Neural cell (in vitro differentiated cells): ENCODE data around the gene STARD5. TPM values are rescaled to one million over a fixed set of nuclear protein-coding genes. Genes with fewer than 3 reads are reported as not detected.

Source experiments
- H2AFZ ChIP-seq: fragments of 200-600, 300-800 bp; sonication (generic), shearing (Covaris generic); 2 replicates; pipeline ENCODE4 v1.6.0; 2014; ENCODE audit warnings: low read depth, mild to moderate bottlenecking, antibody characterized with exemption, low read length, moderate library complexity
- H3F3A ChIP-seq: fragments of 200-600 bp; shearing (Covaris generic); 2 replicates; pipeline ENCODE4 v1.6.1; 2016; ENCODE audit warnings: mild to moderate bottlenecking, moderate library complexity, mixed read lengths, antibody characterized with exemption, low read length; ENCODE audit not compliant: insufficient read depth, poor library complexity, severe bottlenecking
- H3K27ac ChIP-seq: fragments of 200-600, 300-800 bp; sonication (generic), shearing (Covaris generic); 2 replicates; pipeline ENCODE4 v1.5.1; 2014; ENCODE audit warnings: mild to moderate bottlenecking, low read length, moderate library complexity
- H3K27me3 ChIP-seq: fragments of 300-800, 200-600 bp; sonication (generic), shearing (Covaris generic); 2 replicates; pipeline ENCODE4 v1.6.0; 2014; ENCODE audit warnings: mild to moderate bottlenecking, low read depth, low read length, moderate library complexity; ENCODE audit not compliant: insufficient read depth
- H3K36me3 ChIP-seq: fragments of 300-800, 200-600 bp; sonication (generic), shearing (Covaris generic); 2 replicates; pipeline ENCODE4 v1.5.1; 2014; ENCODE audit warnings: mild to moderate bottlenecking, antibody characterized with exemption, low read length, moderate library complexity; ENCODE audit not compliant: insufficient read depth
- H3K4me2 ChIP-seq: fragments of 300-800, 200-600 bp; sonication (generic), shearing (Covaris generic); 2 replicates; pipeline ENCODE4 v1.6.0; 2014; ENCODE audit warnings: mild to moderate bottlenecking, low read length
- H3K4me3 ChIP-seq: fragments of 300-800, 200-600 bp; sonication (generic), shearing (Covaris generic); 2 replicates; pipeline ENCODE4 v1.5.1; 2014; ENCODE audit warnings: mild to moderate bottlenecking, low read length, moderate library complexity
- H3K79me2 ChIP-seq: fragments of 200-600 bp; shearing (Covaris generic); replicated peaks from 2 replicates; pipeline ENCODE4 v1.6.0; 2014; ENCODE audit warnings: mild to moderate bottlenecking, low read length, moderate library complexity; ENCODE audit not compliant: insufficient read depth
- H3K9ac ChIP-seq: fragments of 300-800, 200-600 bp; sonication (generic), shearing (Covaris generic); 2 replicates; pipeline ENCODE4 v1.6.1; 2016; ENCODE audit warnings: mild to moderate bottlenecking, low read length, mixed read lengths
- H3K9me2 ChIP-seq: fragments of 200-600 bp; shearing (Covaris generic); 2 replicates; pipeline ENCODE4 v1.6.1; 2016; ENCODE audit warnings: mild to moderate bottlenecking, low read length, mixed read lengths; ENCODE audit not compliant: insufficient read depth
- H3K9me3 ChIP-seq: fragments of 200-600, 300-800 bp; sonication (generic), shearing (Covaris generic); 2 replicates; pipeline ENCODE4 v1.6.1; 2016; ENCODE audit warnings: mild to moderate bottlenecking, mixed run types, low read length, moderate library complexity, mixed read lengths
- H4K20me1 ChIP-seq: fragments of 200-600 bp; shearing (Covaris generic); 2 replicates; pipeline ENCODE4 v1.6.1; 2016; ENCODE audit warnings: mild to moderate bottlenecking, mixed run types; ENCODE audit not compliant: insufficient read depth
- EP300 ChIP-seq: fragments of 450-650 bp; conservative IDR thresholded peaks from 2 replicates; pipeline ENCODE4 v1.6.1; 2014; ENCODE audit warnings: antibody characterized with exemption, mild to moderate bottlenecking, moderate library complexity; ENCODE audit not compliant: poor library complexity, severe bottlenecking
- EZH2 ChIP-seq: fragments of 200-600, 300-800 bp; shearing (Covaris generic), sonication (generic); IDR thresholded peaks from 2 replicates; pipeline ENCODE4 v1.6.1; 2014; ENCODE audit warnings: antibody characterized with exemption, low read length, borderline replicate concordance, mild to moderate bottlenecking; ENCODE audit not compliant: insufficient read depth, poor library complexity, severe bottlenecking
- MXI1 ChIP-seq: fragments of 450-650 bp; conservative IDR thresholded peaks from 2 replicates; pipeline ENCODE4 v1.6.1; 2014; ENCODE audit warnings: antibody characterized with exemption, mild to moderate bottlenecking; ENCODE audit not compliant: poor library complexity, severe bottlenecking
- POLR2AphosphoS5 ChIP-seq: IDR thresholded peaks from 2 replicates; pipeline ENCODE4 v1.6.1; 2012
- RAD21 ChIP-seq: fragments of 450-650 bp; conservative IDR thresholded peaks from 2 replicates; pipeline ENCODE4 v1.6.1; 2014; ENCODE audit warnings: antibody characterized with exemption, mild to moderate bottlenecking, moderate library complexity
- SMC3 ChIP-seq: fragments of 450-650 bp; conservative IDR thresholded peaks from 2 replicates; pipeline ENCODE4 v1.6.1; 2014; ENCODE audit warnings: antibody characterized with exemption, mild to moderate bottlenecking, moderate library complexity; ENCODE audit not compliant: poor library complexity
- TAF1 ChIP-seq: IDR thresholded peaks from 2 replicates; pipeline ENCODE4 v1.6.1; 2012; ENCODE audit warnings: low read depth
- polyA plus RNA-seq: library from polyadenylated mRNA; depleted of rRNA; stranded (reverse); fragments of >200 nt; gene quantifications from 2 replicates; pipeline ENCODE4 v1.2.3, GENCODE V29; 2014
- TF ChIP-seq, protein P1 (sequence below): fragments of 450-650 bp; IDR thresholded peaks from 2 replicates; pipeline ENCODE4 v1.5.1; 2014; ENCODE audit warnings: antibody characterized with exemption, mild to moderate bottlenecking, moderate library complexity; ENCODE audit not compliant: poor library complexity, severe bottlenecking
- TF ChIP-seq, protein P2 (sequence below): IDR thresholded peaks from 2 replicates; pipeline ENCODE4 v1.6.1; 2012; ENCODE audit warnings: borderline replicate concordance

STARD5 gene
- polyA plus RNA-seq, 1 donor from 2014 or later = 0.76 TPM

DNA sequence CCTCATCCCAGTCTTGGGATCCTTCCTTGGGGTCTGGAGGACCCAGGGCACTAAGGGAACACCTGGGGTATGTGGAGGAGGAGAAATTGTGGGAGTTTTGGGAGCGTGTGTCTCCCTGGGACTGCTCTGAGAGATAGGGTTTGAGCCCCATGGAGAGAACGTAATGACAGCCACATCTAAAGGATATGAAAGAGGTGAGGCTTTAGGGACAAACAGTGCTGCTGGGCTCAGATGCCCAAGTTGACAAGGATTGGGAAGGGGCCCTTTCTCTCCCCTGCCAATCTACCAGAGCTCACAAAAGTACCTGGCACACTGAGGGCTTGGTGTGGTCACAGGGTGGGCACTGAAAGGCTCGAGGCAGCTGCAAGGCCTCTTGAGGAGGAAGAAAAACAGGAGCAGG is 13.3 kb upstream of the STARD5 start:
- Histone ChIP-seq H2AFZ (no peak overlapping the region), H3K27me3 (no peaks in the 10 kb centered on the region), H3K9me2 (no peaks in the 10 kb centered on the region), H3K79me2 (no peaks in the 10 kb centered on the region), H3K9ac (no peak overlapping the region), H3K4me3 (no peak overlapping the region), H3F3A (no peaks in the 10 kb centered on the region), H3K36me3 (no peaks in the 10 kb centered on the region), H3K27ac (no peak overlapping the region), H3K4me2 (no peak overlapping the region), H4K20me1 (no peaks in the 10 kb centered on the region), H3K9me3 (no peaks in the 10 kb centered on the region)
- no peak for TF ChIP-seq SMC3
- TF ChIP-seq POLR2AphosphoS5 = no peak

DNA sequence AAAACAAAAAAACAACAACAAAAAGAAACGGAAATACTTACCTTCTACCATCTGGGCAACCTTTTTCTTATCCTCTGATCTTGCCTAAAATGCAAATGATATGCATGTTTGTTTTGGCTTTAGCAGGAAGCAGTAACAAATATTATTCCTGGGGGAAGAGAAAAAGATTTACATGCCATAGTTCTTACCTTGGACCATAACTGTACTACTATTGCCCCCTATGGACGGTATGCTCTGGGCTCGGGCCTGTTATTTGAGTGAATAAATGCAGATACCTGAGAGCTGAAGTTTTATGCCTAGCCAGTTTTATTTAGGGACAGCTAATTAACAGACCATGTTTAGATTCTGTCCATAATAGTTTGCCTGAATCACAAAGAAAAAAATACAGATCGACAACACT is 12.6 kb upstream of the STARD5 start:
- H3K9me2 ChIP-seq = no peaks in the 10 kb centered on the region
- no peaks in the 10 kb centered on the region for H4K20me1 ChIP-seq
- no peak overlapping the region for H3K4me2 ChIP-seq
- H3K4me3 ChIP-seq = no peak overlapping the region
- no peaks in the 10 kb centered on the region for H3F3A ChIP-seq
- no peak overlapping the region for H2AFZ ChIP-seq
- TF ChIP-seq, protein P1, sequence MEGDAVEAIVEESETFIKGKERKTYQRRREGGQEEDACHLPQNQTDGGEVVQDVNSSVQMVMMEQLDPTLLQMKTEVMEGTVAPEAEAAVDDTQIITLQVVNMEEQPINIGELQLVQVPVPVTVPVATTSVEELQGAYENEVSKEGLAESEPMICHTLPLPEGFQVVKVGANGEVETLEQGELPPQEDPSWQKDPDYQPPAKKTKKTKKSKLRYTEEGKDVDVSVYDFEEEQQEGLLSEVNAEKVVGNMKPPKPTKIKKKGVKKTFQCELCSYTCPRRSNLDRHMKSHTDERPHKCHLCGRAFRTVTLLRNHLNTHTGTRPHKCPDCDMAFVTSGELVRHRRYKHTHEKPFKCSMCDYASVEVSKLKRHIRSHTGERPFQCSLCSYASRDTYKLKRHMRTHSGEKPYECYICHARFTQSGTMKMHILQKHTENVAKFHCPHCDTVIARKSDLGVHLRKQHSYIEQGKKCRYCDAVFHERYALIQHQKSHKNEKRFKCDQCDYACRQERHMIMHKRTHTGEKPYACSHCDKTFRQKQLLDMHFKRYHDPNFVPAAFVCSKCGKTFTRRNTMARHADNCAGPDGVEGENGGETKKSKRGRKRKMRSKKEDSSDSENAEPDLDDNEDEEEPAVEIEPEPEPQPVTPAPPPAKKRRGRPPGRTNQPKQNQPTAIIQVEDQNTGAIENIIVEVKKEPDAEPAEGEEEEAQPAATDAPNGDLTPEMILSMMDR = no peak
- TF ChIP-seq EZH2 = no peak
- TF ChIP-seq SMC3 = no peak
- no peak for TF ChIP-seq POLR2AphosphoS5
- no peak for TF ChIP-seq TAF1
- no peak for TF ChIP-seq EP300
- no peak for TF ChIP-seq MXI1
- TF ChIP-seq, protein P2, sequence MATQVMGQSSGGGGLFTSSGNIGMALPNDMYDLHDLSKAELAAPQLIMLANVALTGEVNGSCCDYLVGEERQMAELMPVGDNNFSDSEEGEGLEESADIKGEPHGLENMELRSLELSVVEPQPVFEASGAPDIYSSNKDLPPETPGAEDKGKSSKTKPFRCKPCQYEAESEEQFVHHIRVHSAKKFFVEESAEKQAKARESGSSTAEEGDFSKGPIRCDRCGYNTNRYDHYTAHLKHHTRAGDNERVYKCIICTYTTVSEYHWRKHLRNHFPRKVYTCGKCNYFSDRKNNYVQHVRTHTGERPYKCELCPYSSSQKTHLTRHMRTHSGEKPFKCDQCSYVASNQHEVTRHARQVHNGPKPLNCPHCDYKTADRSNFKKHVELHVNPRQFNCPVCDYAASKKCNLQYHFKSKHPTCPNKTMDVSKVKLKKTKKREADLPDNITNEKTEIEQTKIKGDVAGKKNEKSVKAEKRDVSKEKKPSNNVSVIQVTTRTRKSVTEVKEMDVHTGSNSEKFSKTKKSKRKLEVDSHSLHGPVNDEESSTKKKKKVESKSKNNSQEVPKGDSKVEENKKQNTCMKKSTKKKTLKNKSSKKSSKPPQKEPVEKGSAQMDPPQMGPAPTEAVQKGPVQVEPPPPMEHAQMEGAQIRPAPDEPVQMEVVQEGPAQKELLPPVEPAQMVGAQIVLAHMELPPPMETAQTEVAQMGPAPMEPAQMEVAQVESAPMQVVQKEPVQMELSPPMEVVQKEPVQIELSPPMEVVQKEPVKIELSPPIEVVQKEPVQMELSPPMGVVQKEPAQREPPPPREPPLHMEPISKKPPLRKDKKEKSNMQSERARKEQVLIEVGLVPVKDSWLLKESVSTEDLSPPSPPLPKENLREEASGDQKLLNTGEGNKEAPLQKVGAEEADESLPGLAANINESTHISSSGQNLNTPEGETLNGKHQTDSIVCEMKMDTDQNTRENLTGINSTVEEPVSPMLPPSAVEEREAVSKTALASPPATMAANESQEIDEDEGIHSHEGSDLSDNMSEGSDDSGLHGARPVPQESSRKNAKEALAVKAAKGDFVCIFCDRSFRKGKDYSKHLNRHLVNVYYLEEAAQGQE = no peak
- no peak for TF ChIP-seq RAD21
- H3K9ac ChIP-seq = no peak overlapping the region
- H3K79me2 ChIP-seq = no peaks in the 10 kb centered on the region
- no peak overlapping the region for H3K27ac ChIP-seq
- no peaks in the 10 kb centered on the region for H3K36me3 ChIP-seq
- H3K9me3 ChIP-seq = no peaks in the 10 kb centered on the region
- no peaks in the 10 kb centered on the region for H3K27me3 ChIP-seq

DNA sequence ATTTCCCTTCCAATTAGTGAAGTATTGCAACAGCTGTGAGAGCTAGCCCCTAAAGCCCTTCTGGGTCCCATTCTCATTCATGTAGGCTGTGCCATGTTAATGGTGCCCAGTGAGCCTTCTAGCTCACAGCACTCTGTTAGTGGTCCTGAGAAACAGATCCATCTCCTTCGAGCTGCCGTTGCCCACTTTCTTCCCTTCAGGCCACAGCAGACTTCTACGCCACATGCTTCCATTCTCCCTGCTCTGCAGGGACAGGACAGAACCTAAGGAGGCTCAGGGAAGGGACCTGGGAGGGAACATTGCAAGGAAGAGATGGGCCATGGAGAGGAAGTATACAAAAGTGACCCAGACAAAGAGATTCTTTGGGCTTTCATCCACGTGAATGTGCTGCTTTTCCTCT is 11.7 kb upstream of the STARD5 start:
- Histone ChIP-seq H3K4me3 (no peak overlapping the region), H3K79me2 (no peaks in the 10 kb centered on the region), H2AFZ (no peak overlapping the region), H3K36me3 (no peaks in the 10 kb centered on the region), H4K20me1 (no peaks in the 10 kb centered on the region), H3F3A (no peaks in the 10 kb centered on the region), H3K27me3 (no peaks in the 10 kb centered on the region), H3K9me3 (no peaks in the 10 kb centered on the region), H3K9me2 (no peaks in the 10 kb centered on the region), H3K9ac (no peak overlapping the region), H3K4me2 (no peak overlapping the region), H3K27ac (no peak overlapping the region)
- TF ChIP-seq RAD21 (no peak), EZH2 (no peak), EP300 (no peak), SMC3 (no peak), MXI1 (no peak), TAF1 (no peak), POLR2AphosphoS5 (no peak)
- TF ChIP-seq, protein P2 = no peak
- TF ChIP-seq, protein P1 = no peak
